Osteocyte (in vitro differentiated cells): ENCODE results near the gene ARID3A. TPM values are rescaled to one million over a fixed set of nuclear protein-coding genes. Genes with fewer than 3 reads are reported as not detected.
"Not testable (repeated sequence)": the region's sequence is repeated elsewhere in the genome, so short reads cannot be mapped to it uniquely, and the experiment has no call there.

Experiments used
- DNase-seq: peaks from one replicate; pipeline ENCODE4 v3.0.0; 2021; ENCODE audit warnings: mixed read lengths; ENCODE audit not compliant: unreplicated experiment; ENCODE audit errors: extremely low spot score
- H3K27ac Mint-ChIP-seq: one replicate; pipeline ENCODE4 v1.8.0; 2021; ENCODE audit warnings: mild to moderate bottlenecking, mixed read lengths; ENCODE audit not compliant: unreplicated experiment
- H3K27me3 Mint-ChIP-seq: one replicate; pipeline ENCODE4 v1.8.0; 2021; ENCODE audit warnings: mixed read lengths; ENCODE audit not compliant: unreplicated experiment
- H3K36me3 Mint-ChIP-seq: one replicate; pipeline ENCODE4 v1.8.0; 2021; ENCODE audit warnings: mixed read lengths; ENCODE audit not compliant: unreplicated experiment
- H3K4me1 Mint-ChIP-seq: one replicate; pipeline ENCODE4 v1.8.0; 2021; ENCODE audit warnings: mixed read lengths; ENCODE audit not compliant: unreplicated experiment
- H3K4me3 Mint-ChIP-seq: one replicate; pipeline ENCODE4 v1.8.0; 2021; ENCODE audit warnings: mild to moderate bottlenecking, moderate library complexity, mixed read lengths; ENCODE audit not compliant: unreplicated experiment
- H3K9me3 Mint-ChIP-seq: one replicate; pipeline ENCODE4 v1.8.0; 2021; ENCODE audit warnings: mixed read lengths; ENCODE audit not compliant: unreplicated experiment
- CTCF ChIP-seq: fragments of 200-600 bp; sonication (generic); IDR thresholded peaks from 2 replicates; pipeline ENCODE4 v1.5.0; 2021; ENCODE audit warnings: antibody characterized with exemption, mild to moderate bottlenecking, moderate library complexity
- long read RNA-seq: library from polyadenylated mRNA; unstranded; transcript quantifications from one replicate; pipeline ENCODE4 v2.0.0, GENCODE V29; 2021
- total RNA-seq: library from RNA; stranded (reverse); gene quantifications from 2 replicates; pipeline ENCODE4 v1.2.1, GENCODE V29; 2021

The ARID3A gene
- 16.8 and 17.0 TPM in 2 replicates for total RNA-seq
- long read RNA-seq: 0 reads

GRCh38 chr19:925526-926322 is at the start of gene ARID3A:
Gene ARID3A, plus strand, starts transcription at chr19:926035. Its CDS starts 3,494 bp downstream, at chr19:929529.
- no peak within 1 kb of the TSS for H3K27ac Mint-ChIP-seq
- H3K36me3 Mint-ChIP-seq: peaks cover 2% of the 10 kb centered on the region

GRCh38 chr19:876089-876488 is 49.7 kb upstream of the ARID3A start:
- Mint-ChIP-seq H3K4me1 (peaks cover 12% of the 10 kb centered on the region), H3K27ac (no peak overlapping the region), H3K4me3 (no peak overlapping the region), H3K27me3 (no peaks in the 10 kb centered on the region), H3K36me3 (peaks cover 12% of the 10 kb centered on the region), H3K9me3 (no peaks in the 10 kb centered on the region)
- no peak for TF ChIP-seq CTCF
- DNase-seq: no peak

More at GRCh38 chr19:925526-926322, at the start of gene ARID3A:
- H3K4me3 Mint-ChIP-seq: peak within 1 kb of the TSS; percentile 81
- peaks cover 16% of the 10 kb centered on the region for H3K4me1 Mint-ChIP-seq
- DNase-seq: no peak
- peaks cover 6% of the 10 kb centered on the region for H3K27me3 Mint-ChIP-seq
- TF ChIP-seq CTCF: no peak
- H3K9me3 Mint-ChIP-seq: no peaks in the 10 kb centered on the region

- H3K27ac Mint-ChIP-seq: no peak overlapping the region
- no peaks in the 10 kb centered on the region for H3K27me3 Mint-ChIP-seq
- peaks cover 8% of the 10 kb centered on the region for H3K4me1 Mint-ChIP-seq
- DNase-seq: no peak
- no peaks in the 10 kb centered on the region for H3K9me3 Mint-ChIP-seq
- no peak for TF ChIP-seq CTCF
- peaks cover 20% of the 10 kb centered on the region for H3K36me3 Mint-ChIP-seq
- no peak overlapping the region for H3K4me3 Mint-ChIP-seq
These were observed 49.0 kb upstream of the ARID3A start for GRCh38 chr19:876780-877314.

DNA sequence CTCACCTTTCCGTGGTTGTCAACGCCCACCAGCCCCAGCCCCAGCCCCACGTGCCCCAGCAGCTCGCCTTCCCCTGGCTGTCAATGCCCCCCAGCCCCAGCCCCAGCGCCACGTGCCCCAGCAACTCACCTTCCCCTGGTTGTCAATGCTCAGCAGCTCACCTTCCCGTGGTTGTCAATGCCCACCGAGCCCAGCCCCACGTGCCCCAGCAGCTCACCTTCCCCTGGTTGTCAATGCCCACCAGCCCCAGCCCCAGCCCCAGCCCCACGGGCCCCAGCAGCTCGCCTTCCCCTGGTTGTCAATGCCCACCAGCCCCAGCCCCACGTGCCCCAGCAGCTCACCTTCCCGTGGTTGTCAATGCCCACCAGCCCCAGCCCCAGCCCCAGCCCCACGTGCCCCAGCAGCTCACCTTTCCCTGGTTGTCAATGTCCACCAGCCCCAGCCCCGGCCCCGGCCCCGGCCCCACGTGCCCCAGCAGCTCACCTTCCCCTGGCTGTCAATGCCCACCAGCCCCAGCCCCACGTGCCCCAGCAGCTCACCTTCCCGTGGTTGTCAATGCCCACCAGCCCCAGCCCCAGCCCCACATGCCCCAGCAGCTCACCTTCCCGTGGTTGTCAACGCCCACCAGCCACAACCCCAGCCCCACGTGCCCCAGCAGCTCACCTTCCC is 47.7 kb upstream of the ARID3A start:
- H3K4me3 Mint-ChIP-seq, DNase-seq, H3K27me3 Mint-ChIP-seq, H3K27ac Mint-ChIP-seq, H3K4me1 Mint-ChIP-seq, H3K9me3 Mint-ChIP-seq: not testable (repeated sequence)
- peaks cover 25% of the 10 kb centered on the region for H3K36me3 Mint-ChIP-seq

DNA sequence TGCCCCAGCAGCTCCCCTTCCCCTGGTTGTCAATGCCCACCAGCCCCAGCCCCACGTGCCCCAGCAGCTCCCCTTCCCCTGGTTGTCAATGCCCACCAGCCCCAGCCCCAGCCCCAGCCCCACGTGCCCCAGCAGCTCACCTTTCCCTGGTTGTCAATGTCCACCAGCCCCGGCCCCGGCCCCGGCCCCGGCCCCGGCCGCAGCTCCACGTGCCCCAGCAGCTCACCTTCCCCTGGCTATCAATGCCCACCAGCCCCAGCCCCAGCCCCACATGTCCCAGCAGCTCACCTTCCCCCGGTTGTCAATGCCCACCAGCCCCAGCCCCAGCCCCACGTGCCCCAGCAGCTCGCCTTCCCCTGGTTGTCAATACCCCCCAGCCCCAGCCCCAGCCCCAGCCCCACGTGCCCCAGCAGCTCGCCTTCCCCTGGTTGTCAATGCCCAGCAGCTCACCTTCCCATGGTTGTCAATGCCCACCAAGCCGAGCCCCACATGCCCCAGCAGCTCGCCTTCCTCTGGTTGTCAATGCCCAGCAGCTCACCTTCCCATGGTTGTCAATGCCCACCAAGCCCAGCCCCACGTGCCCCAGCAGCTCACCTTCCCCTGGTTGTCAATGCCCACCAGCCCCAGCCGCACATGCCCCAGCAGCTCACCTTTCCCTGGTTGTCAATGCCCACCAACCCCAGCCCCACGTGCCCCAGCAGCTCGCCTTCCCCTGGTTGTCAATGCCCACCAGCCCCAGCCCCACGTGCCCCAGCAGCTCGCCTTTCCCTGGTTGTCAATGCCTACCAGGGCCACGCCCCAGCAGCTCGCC is 46.9 kb upstream of the ARID3A start:
- H3K27ac Mint-ChIP-seq, H3K4me1 Mint-ChIP-seq, H3K9me3 Mint-ChIP-seq, H3K27me3 Mint-ChIP-seq, H3K4me3 Mint-ChIP-seq, DNase-seq: not testable (repeated sequence)
- peaks cover 26% of the 10 kb centered on the region for H3K36me3 Mint-ChIP-seq
